ENCODE measurements around the gene GLI2. TPM values are rescaled to one million over a fixed set of nuclear protein-coding genes. Genes with fewer than 3 reads are reported as not detected.

The GLI2 gene
- total RNA-seq = 0.68 and 0.86 TPM in 2 replicates
- polyA plus RNA-seq (2012) = 4.5 TPM

DNA sequence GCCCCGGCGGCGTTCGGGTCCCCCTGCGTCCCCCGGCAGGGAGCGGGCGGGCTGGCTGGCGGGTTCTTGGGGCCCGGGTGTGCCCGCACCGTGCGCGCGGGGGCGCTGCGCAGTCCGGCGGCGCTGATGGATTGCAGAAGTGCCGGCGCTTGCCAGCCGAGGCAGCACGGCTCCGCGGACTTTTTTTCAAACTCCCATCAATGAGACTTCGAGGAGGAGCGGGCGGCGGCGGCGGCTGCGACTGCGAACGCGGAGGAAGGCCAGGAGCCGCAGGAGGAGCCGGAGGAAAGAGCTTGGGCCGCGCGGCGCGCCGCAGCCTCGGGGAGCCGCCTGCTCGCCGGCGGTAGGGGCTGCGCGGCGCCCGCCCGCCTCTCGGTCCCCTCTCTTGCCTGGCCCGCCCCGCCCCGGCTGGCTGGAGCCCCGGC is at the start of gene GLI2:
GLI2 (plus strand) TSS at position 123 of the 425 bp plus-strand sequence. CDS start 61,453 bp downstream, outside the sequence.
- DNase-seq (ENCODE audit: low read depth) = peak; percentile 76

DNA sequence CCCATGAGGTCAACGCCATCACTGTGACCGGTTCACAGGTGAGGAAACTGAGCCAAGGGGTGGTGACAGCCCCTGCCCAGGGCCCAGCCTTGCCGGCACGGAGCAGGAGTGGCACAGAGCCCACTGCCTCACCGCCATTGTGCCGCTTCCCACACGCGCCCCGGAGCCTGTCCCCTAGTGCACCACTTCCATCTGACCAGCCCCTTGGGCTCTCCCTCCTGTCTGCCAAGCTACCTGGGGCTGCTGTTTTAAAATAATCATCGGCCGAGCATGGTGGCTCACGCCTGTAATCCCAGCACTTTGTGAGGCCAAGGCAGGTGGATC is 49.7 kb upstream of the GLI2 start:
- no peak for DNase-seq (ENCODE audit: low read depth)

DNA sequence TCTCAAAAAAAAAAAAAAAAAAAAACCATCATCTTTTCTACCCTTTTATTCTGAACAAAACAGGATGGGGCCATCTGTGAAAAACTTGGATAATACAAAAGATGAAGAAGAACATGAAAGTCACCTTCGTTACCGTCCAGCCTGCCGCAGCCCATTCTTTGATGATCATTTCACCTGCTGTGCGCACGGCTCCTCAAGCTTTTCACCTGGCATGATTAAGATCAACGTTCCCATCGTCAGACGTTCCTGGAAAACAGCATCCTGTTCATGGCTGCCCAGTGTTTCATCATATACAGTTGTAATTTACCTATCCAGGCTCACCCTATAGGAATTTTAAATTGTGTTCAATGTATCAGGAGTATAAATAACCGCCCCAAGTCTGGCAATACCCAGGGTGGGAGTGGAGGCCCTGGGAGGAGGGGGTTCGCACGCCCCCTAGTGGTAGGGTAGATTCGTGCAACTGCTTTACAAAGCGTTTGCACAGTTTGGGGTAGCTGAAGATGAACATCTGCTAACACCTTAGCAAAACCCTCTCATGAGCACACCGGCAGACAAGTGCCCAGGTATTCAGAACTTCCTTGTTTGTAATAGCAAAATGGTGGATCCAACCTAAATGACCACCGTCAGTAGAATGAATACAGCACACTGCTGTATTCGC is 49.0 kb upstream of the GLI2 start:
- DNase-seq (ENCODE audit: low read depth) = no peak

DNA sequence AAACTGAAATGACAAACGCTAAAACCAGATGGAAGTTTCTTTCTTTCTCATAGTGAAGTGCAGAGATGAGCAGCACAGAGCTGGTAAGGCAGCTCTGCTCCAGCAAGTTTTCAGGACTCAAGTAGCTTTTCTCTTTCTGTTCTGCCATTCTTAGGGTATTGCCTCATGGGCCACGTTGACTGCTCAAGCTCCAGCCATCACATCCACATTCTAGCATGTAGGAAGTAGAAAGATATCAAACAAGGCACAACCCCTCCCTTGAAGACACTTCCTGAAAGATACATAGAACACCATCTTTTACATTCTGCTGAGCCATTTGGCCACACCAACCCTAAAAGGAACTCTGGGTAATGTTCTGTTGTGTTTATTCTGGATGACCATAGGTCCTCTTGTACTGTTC is 48.5 kb upstream of the GLI2 start:
- no peak for DNase-seq (ENCODE audit: low read depth)

DNA sequence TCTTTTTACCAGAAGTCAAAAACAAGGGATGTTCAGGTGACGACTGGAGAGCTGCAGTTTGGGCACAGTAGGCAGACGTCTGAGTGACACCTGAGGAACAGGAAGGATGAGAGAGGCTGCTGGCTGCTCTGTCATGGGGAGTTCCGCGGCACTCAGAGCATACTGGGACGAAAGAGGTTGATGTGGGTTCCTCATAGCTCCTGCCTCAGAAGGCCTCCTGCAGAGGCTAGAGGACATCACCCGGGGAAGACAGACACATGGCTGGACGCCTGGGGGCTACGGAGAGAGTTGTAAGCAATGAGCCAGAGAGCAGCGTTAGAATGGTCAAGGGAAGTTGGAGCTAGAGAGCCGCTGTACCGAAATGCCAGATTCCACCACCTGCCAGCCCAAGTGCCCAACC is 45.1 kb upstream of the GLI2 start:
- DNase-seq (ENCODE audit: low read depth) = no peak

GRCh38 chr2:120691410-120691809 is 44.3 kb upstream of the GLI2 start:
- peak; percentile 27 for DNase-seq (ENCODE audit: low read depth)

DNA sequence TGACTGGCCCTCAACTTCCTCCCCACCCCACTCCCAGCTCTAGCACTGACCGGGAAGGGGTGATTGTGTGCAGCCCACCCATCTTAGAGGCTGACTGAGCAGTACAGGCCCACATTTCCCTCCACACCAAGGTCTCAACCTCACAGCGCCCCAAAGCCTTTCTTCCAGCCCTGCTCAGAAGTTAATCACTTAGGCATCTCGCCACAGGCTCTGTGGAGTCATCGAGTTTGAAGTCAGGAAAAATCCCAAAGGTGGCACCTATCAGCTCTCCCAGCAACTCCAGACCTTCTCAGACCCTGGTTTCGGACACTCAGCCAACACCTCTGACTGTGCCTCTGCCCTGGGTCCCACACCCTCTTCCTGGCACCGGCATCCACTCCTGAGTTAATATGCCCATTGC is 43.0 kb upstream of the GLI2 start:
- DNase-seq (ENCODE audit: low read depth) = no peak

- no peak for DNase-seq (ENCODE audit: low read depth)
Observed at GRCh38 chr2:120693121-120693520, 42.5 kb upstream of the GLI2 start.

GRCh38 chr2:120694034-120694433 is 41.6 kb upstream of the GLI2 start:
- no peak for DNase-seq (ENCODE audit: low read depth)

- no peak for DNase-seq (ENCODE audit: low read depth)
Observed at GRCh38 chr2:120697471-120697870, 38.2 kb upstream of the GLI2 start.

DNA sequence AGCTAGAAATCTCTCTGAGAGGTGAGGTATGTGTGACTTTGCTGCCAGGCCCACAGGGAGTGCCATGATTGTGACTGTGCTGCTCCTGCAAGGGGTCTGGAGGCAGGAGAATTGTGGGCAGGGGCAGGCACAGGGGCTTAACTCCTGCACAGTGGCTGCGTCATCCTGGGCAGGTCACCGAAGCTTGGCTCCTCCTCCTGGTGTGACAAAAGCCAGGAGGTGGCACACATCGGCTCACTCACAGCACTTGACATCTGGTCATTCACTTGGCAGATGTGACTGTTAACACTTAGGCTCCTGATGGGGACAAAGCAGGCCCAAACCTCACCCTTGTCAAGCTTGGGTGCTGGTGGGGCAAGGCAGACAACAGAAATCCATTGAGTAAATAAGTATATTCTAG is 36.4 kb upstream of the GLI2 start:
- no peak for DNase-seq (ENCODE audit: low read depth)

GRCh38 chr2:120700659-120701058 is 35.0 kb upstream of the GLI2 start:
- DNase-seq (ENCODE audit: low read depth) = no peak

- DNase-seq (ENCODE audit: low read depth) = no peak
Observed at GRCh38 chr2:120701096-120701495, 34.6 kb upstream of the GLI2 start.

DNA sequence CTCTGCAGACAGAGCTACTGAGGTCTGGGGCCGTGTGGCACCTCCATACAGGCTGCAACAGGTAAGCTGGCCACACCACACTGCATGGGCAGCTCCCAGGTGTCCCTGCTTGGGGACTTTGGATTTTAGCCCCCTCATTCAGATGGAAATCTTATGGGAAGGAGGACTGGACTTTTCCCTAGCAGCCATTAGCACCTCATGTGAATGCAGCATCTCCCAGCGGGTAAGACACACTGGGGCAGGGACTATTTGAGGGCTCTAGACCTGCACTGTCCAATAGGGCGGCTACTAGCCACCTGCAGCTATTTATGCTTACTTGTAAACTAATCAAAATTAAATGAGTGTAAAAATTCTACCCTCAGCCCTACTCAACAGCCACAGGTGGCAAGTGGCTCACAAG is 34.2 kb upstream of the GLI2 start:
- no peak for DNase-seq (ENCODE audit: low read depth)

DNA sequence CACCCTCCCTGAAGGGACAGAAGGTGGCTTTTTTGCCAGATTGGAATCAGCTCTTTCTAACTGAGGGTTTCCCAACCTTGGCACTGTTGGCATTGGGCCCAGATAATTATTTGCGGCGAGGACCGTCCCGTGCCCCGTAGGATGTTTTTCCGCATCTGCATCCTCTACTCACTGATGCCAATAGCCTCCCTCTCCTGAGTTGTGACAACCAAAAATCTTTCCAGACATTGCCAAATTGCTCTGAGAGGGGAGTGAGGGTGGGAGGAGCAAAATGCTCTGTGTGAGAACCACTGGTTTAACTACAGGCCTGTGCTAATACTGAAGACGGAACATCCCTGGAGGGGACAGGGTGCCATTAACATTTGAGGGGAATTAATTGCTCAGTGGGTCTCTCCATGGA is 33.6 kb upstream of the GLI2 start:
- no peak for DNase-seq (ENCODE audit: low read depth)

- no peak for DNase-seq (ENCODE audit: low read depth)
Observed at GRCh38 chr2:120702801-120703200, 32.9 kb upstream of the GLI2 start.

GRCh38 chr2:120703330-120703994 is 32.2 kb upstream of the GLI2 start:
- DNase-seq (ENCODE audit: low read depth) = peak; percentile 79

DNA sequence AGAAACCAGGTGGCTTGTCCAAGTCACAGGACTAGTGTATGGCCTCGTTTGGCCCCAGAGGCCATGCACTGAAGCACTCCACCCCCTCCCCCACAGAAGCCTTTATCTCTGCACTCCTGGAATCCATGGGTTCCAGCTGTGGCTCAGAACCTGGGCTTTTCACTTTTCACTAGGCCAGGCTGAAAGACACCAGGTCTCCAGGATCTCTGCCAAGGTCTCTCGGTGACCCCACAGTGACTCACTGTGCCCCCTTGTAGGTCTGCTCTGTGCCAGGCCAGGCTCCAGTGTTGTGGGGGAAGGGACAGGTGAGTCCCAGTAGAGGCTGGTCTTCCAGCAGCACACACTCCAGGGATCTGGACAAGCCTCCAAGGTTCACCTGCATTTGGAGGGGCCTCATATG is 31.0 kb upstream of the GLI2 start:
- no peak for DNase-seq (ENCODE audit: low read depth)

- DNase-seq (ENCODE audit: low read depth) = no peak
Observed at GRCh38 chr2:120707816-120708215, 27.9 kb upstream of the GLI2 start.

DNA sequence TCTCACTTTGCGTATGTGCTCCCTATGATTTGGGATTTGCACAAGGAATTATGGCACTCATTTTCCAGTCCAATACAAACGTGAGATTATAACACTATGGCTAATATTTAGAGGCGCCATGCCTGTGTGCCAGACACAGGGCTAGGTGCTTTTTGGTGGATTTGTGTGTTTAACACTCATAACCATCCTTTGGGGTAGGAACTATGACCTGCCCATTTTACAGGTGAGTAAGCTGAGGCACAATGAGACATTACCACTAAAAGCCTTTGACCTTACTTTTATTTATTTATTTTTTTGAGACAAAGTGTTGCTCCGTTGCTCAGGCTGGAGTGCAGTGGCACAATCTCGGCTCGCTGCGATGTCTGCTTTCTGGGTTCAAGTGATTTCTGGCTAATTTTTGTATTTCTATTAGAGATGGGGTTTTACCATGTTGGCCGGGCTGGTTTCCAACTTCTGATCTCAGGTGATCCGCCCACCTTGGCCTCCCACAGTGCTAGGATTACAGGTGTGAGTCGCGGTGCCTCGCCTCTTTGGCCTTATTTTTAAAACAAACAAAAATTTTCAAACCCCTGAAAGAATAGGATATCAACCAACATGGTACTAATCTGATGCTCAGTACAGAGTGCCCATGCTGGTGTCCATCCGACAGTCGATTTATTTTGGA is 26.6 kb upstream of the GLI2 start:
- no peak for DNase-seq (ENCODE audit: low read depth)

DNA sequence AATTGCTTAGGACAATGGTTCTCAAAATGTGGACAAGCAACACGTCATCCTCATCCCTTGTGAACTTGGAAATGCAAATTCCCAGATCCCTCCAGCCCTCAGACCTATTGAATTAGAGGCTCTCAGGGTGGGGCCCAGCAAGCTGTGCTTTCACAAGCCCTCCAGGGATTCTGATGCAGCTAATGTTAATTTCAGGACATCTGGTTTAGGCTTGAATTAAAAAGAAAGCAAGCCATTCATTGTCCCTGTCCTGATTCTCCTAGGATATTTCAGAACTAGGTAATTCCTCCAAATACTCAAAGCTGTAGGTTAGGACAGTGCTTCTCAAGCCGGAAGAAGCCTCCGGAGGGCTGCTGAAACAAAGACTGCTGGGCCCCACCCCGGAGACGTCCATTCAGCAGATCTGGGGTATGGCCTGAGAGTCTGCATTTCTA is 26.0 kb upstream of the GLI2 start:
- DNase-seq (ENCODE audit: low read depth) = no peak

DNA sequence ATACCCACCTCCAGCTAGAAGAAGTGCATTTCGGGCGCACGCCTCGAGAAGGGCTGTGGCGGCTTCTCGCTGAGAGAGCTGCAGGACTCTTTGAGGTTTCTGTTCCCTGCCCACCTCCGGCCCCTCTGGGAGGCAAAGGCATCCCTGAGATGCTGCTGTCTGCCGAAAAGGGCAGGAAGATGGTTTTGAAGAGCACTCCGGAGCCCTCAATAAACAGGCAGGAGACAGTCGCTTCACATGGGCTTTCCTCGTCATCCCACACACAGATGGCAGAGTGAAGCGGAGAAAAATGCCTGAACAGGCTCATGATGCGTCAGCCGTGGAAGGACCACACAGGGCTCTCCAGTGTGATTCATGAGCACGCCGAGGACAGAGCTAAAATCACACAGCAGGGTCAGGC is 25.4 kb upstream of the GLI2 start:
- no peak for DNase-seq (ENCODE audit: low read depth)

DNA sequence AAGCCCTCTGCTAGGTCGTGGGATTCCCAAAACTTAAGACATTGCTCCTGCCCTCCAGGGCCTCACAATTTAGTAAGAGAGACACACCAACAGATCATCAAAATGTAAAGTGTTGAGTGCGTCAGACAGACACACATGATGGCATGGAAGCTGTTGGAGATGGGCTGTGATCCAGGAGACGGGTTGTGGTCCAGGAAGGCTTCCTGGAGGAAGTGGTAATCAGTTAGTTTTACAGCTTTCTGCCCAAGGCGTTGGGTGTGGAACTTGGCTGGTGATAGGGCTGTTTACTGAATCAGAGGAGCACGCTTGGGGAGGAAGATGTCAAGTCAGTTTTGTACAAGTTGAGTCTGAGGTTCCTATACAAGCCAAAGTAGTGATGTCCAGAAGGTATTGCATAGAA is 24.0 kb upstream of the GLI2 start:
- DNase-seq (ENCODE audit: low read depth) = no peak
